Measurements from ENCODE around the gene ZBTB20. TPM values are rescaled to one million over a fixed set of nuclear protein-coding genes. Genes with fewer than 3 reads are reported as not detected.

The ZBTB20 gene
- total RNA-seq, 6 experiments from 2014 or later: 36.7 to 59.4 (median 46.7) TPM

DNA sequence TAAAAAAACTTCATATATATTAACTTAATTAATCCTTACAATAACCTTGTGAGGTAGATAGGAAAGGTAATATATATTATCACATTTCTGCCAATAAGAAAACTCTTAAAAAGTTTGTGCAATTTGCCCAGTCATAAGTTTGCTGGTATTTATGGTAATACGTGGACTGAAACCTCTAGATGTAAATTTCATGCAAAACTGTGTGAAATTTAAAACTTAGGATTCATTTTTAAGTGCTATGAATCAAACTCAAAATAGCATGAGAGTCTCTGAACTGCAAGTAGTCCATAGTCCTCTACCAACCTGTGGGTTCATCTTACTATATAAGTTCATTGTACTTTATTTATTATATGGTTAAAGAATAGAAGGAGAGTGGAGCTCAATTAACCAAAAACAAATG lies 56.4 kb downstream of the ZBTB20 start:
- no peak overlapping the region for H3K27ac ChIP-seq
- no peaks in the 10 kb centered on the region for H3K27me3 ChIP-seq
- H3K36me3 ChIP-seq: no peaks in the 10 kb centered on the region
- H3K9me3 ChIP-seq: no peaks in the 10 kb centered on the region
- ATAC-seq (no peak), DNase-seq (no peak)
- H3K4me1 ChIP-seq: peaks cover 0 to 7% (median 0%) of the 10 kb centered on the region in 4 donors
- H3K4me3 ChIP-seq: no peak overlapping the region
- no peak for TF ChIP-seq POLR2A (IDR thresholded peaks at IDR 0.05)
- TF ChIP-seq, protein P1, sequence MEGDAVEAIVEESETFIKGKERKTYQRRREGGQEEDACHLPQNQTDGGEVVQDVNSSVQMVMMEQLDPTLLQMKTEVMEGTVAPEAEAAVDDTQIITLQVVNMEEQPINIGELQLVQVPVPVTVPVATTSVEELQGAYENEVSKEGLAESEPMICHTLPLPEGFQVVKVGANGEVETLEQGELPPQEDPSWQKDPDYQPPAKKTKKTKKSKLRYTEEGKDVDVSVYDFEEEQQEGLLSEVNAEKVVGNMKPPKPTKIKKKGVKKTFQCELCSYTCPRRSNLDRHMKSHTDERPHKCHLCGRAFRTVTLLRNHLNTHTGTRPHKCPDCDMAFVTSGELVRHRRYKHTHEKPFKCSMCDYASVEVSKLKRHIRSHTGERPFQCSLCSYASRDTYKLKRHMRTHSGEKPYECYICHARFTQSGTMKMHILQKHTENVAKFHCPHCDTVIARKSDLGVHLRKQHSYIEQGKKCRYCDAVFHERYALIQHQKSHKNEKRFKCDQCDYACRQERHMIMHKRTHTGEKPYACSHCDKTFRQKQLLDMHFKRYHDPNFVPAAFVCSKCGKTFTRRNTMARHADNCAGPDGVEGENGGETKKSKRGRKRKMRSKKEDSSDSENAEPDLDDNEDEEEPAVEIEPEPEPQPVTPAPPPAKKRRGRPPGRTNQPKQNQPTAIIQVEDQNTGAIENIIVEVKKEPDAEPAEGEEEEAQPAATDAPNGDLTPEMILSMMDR (IDR thresholded peaks at IDR 0.05): no peak
- intact Hi-C loops (cut with DNase I): loop anchor here in 1 of 2 donors (10.0 kb wide), 1 partner anchor 84 kb away; no protein-coding TSS in a partner anchor
- WGBS (ENCODE audit: insufficient coverage, low coverage, low lambda C conversion rate, missing lambda C conversion rate): 83% methylated on average over 1 of the region's 1 CpG

DNA sequence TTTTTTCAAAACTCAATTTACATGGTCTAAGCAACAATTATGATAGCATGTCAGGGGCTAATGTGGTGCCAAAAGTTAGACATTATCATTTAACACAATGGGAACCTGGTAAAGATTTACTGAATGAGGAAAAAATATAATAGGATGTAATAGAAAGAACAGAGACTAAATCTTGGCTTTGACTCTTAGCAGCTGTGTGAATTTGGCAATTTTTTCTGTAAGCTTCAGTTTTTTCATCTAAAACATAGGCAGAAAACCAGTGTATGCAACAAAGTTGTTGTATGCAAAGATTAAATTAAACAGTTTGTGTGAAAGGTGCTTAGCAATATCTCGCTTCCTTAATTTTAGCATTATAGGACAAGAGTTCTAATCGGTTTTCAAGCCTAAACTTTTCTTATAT lies 57.6 kb downstream of the ZBTB20 start:
- Histone ChIP-seq H3K4me1 (peaks cover 0 to 7% (median 0%) of the 10 kb centered on the region in 4 donors), H3K9me3 (no peaks in the 10 kb centered on the region), H3K27ac (no peak overlapping the region), H3K27me3 (no peaks in the 10 kb centered on the region), H3K36me3 (no peaks in the 10 kb centered on the region), H3K4me3 (no peak overlapping the region)
- no peak for ATAC-seq
- intact Hi-C loops (cut with DNase I): no loop called here
- TF ChIP-seq, protein P1 (IDR thresholded peaks at IDR 0.05): no peak
- no peak for TF ChIP-seq POLR2A (IDR thresholded peaks at IDR 0.05)
- DNase-seq: no peak
- WGBS (ENCODE audit: insufficient coverage, low coverage, low lambda C conversion rate, missing lambda C conversion rate): 75% methylated on average over 2 of the region's 2 CpGs

DNA sequence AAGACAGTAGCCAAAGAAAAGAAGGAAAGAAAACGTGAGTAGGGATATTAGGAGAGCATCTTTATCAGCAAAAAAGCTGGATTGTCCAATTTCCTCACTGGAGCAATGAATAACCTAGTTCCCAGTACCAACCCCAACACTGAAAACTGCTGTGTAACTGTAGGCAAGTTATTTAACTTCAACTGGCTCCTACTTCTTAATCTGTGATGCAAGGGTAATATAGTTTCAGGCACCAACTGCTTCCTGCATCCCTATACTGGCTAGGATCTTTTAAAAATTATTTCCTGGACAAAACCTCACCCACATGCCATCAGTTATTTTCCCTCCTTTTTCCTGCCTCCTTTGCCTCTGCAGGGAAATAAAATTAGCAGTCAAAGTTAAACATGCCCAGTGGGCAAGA lies 59.6 kb downstream of the ZBTB20 start:
- H3K4me3 ChIP-seq: no peak overlapping the region
- TF ChIP-seq, protein P1 (IDR thresholded peaks at IDR 0.05): no peak
- TF ChIP-seq POLR2A (IDR thresholded peaks at IDR 0.05): no peak
- 60% methylated on average over 1 of the region's 1 CpG for WGBS (ENCODE audit: insufficient coverage, low coverage, low lambda C conversion rate, missing lambda C conversion rate)
- intact Hi-C loops (cut with DNase I): no loop called here
- no peaks in the 10 kb centered on the region for H3K27me3 ChIP-seq
- ATAC-seq (no peak), DNase-seq (no peak)
- no peak overlapping the region for H3K27ac ChIP-seq
- H3K4me1 ChIP-seq: peaks cover 0 to 7% (median 0%) of the 10 kb centered on the region in 4 donors
- H3K36me3 ChIP-seq: no peaks in the 10 kb centered on the region
- H3K9me3 ChIP-seq: no peaks in the 10 kb centered on the region

DNA sequence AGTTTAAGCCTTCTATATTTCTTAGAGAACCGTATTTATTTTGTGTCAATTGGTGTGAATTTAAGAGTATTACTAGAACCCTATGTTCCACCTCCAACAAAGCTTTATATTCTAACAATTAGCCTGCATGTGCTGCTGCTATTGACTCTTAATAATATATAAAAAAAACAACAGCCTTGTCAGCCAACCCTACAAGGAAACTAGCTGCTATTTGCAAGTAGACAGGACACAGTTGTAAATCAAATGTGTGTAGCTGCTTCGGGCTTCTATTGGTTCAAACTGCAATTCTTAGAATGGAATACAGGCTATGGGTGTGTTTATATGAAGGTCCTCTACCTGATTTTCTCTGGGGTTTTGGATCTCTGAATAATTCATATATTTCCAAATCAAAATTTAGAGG lies 60.7 kb downstream of the ZBTB20 start:
- H3K36me3 ChIP-seq: no peaks in the 10 kb centered on the region
- no peak for DNase-seq
- no peak for ATAC-seq
- TF ChIP-seq POLR2A (IDR thresholded peaks at IDR 0.05): no peak
- TF ChIP-seq, protein P1 (IDR thresholded peaks at IDR 0.05): no peak
- no peak overlapping the region for H3K27ac ChIP-seq
- intact Hi-C loops (cut with DNase I): no loop called here
- H3K27me3 ChIP-seq: no peaks in the 10 kb centered on the region
- peaks cover 0 to under 1% (median 0%) of the 10 kb centered on the region in 4 donors for H3K4me1 ChIP-seq
- no peak overlapping the region for H3K4me3 ChIP-seq
- H3K9me3 ChIP-seq: no peaks in the 10 kb centered on the region
- WGBS (ENCODE audit: insufficient coverage, low coverage, low lambda C conversion rate, missing lambda C conversion rate): 78% methylated on average over 2 of the region's 2 CpGs

All from right lobe of liver (tissue), 6 donors.